ENCODE data around the gene CNN2.

DNA sequence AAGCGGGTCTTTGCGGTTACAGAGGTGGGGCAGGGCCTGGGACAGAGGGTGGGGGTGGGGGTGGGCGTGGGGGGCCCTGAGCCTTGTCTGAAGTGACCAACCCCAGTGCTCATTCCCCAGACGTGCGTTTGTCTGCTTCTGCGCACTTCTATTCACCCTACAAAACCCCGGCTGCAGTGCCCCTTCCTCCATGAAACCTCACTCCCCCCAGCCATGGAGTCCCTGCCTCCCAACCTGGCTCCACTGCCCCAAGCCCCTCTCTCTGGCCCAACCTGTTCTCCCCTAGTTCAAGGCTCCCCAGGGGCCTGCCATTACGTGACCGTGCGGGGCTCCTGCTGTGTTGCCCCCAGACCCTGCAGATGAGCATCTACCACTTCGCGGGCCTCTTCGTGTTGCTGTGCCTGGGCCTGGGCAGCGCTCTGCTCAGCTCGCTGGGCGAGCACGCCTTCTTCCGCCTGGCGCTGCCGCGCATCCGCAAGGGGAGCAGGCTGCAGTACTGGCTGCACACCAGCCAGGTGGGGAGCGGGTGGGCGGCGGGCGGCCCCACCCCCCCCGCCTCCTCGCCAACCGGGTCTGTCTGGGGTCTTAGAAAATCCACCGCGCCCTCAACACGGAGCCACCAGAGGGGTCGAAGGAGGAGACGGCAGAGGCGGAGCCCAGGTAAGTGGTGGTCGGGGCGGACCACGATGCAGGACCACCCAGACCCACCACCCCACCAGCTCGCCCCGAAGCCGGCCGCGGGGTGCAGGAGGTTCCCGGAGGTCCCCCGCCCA is 18.0 kb upstream of the CNN2 start:
- TF ChIP-seq, protein P1, sequence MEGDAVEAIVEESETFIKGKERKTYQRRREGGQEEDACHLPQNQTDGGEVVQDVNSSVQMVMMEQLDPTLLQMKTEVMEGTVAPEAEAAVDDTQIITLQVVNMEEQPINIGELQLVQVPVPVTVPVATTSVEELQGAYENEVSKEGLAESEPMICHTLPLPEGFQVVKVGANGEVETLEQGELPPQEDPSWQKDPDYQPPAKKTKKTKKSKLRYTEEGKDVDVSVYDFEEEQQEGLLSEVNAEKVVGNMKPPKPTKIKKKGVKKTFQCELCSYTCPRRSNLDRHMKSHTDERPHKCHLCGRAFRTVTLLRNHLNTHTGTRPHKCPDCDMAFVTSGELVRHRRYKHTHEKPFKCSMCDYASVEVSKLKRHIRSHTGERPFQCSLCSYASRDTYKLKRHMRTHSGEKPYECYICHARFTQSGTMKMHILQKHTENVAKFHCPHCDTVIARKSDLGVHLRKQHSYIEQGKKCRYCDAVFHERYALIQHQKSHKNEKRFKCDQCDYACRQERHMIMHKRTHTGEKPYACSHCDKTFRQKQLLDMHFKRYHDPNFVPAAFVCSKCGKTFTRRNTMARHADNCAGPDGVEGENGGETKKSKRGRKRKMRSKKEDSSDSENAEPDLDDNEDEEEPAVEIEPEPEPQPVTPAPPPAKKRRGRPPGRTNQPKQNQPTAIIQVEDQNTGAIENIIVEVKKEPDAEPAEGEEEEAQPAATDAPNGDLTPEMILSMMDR (IDR thresholded peaks at IDR 0.05; ENCODE audit: low read length), result no peak
- TF ChIP-seq EZH2phosphoT487 (IDR thresholded peaks at IDR 0.05; ENCODE audit: low read length) (no peak), EZH2 (optimal IDR thresholded peaks at IDR 0.05; ENCODE audit: low read depth, low read length) (no peak)

All from MM.1S (cell line).